Mesodermal cell (in vitro differentiated cells): ENCODE measurements around the gene PCDH19. TPM values are rescaled to one million over a fixed set of nuclear protein-coding genes. Genes with fewer than 3 reads are reported as not detected.
"Not testable (repeated sequence)": the region's sequence is repeated elsewhere in the genome, so short reads cannot be mapped to it uniquely, and the experiment has no call there.

Source experiments
- H3K27ac ChIP-seq: 2 replicates; pipeline ENCODE4 v1.7.0; 2013; ENCODE audit warnings: mild to moderate bottlenecking, low read depth, low read length, moderate library complexity; ENCODE audit not compliant: severe bottlenecking
- H3K36me3 ChIP-seq: 2 replicates; pipeline ENCODE4 v1.7.1; 2013; ENCODE audit warnings: mild to moderate bottlenecking, low read length, moderate library complexity; ENCODE audit not compliant: control insufficient read depth, insufficient read depth
- H3K4me1 ChIP-seq: one replicate; pipeline ENCODE4 v1.7.1; 2013; ENCODE audit warnings: mild to moderate bottlenecking, low read length; ENCODE audit not compliant: insufficient read depth, control insufficient read depth, poor library complexity, severe bottlenecking
- H3K4me3 ChIP-seq: 2 replicates; pipeline ENCODE4 v1.7.0; 2013; ENCODE audit warnings: low read length, control low read depth, mild to moderate bottlenecking; ENCODE audit not compliant: insufficient read depth, poor library complexity, severe bottlenecking; ENCODE audit errors: extremely low read depth
- H3K9me3 ChIP-seq: 2 replicates; pipeline ENCODE4 v1.7.1; 2013; ENCODE audit warnings: mild to moderate bottlenecking, low read length, moderate library complexity; ENCODE audit not compliant: control insufficient read depth
- WGBS, 2 experiments: methylation state at CpG; one replicate each; pipeline ENCODE4 v1.1.5; 2013; ENCODE audit warnings: missing lambda C conversion rate in 2 of 2; ENCODE audit not compliant: insufficient coverage in 2 of 2; 5-methylcytosine and 5-hydroxymethylcytosine counted together
- polyA plus RNA-seq, 2 experiments: library from polyadenylated mRNA; stranded (reverse); fragments of 50-300 nt; gene quantifications; one replicate each; pipeline ENCODE4 v1.2.3, GENCODE V29; 2013

PCDH19 gene
- polyA plus RNA-seq (2013, experiment 1 of 2) = 6.0 TPM
- 5.1 TPM for polyA plus RNA-seq (2013, experiment 2 of 2)

GRCh38 chrX:100409610-100410590 is at the start of gene PCDH19:
PCDH19 (minus strand) TSS chrX:100410273; CDS start chrX:100408597, 1,676 bp downstream.
- no peak within 1 kb of the TSS for H3K27ac ChIP-seq
- no peaks in the 10 kb centered on the region for H3K9me3 ChIP-seq
- peak within 1 kb of the TSS; percentile 37 for H3K4me3 ChIP-seq
- peaks cover 7% of the 10 kb centered on the region for H3K4me1 ChIP-seq
- H3K36me3 ChIP-seq = no peaks in the 10 kb centered on the region
- 1% methylated on average over 24 of the region's 91 CpGs; no CpG with 5 or more reads in 1 of the 2 experiments for WGBS, 2 experiments

- 85 to 89% methylated on average over 8 to 9 of the region's 15 CpGs for whole genome bisulfite sequencing, 2 experiments
Measured at GRCh38 chrX:100449696-100450608, 39.9 kb upstream of the PCDH19 start.

GRCh38 chrX:100447655-100448397 is 37.8 kb upstream of the PCDH19 start:
- no CpG with 5 or more reads among the region's 6 CpGs for WGBS, 2 experiments
- H3K9me3 ChIP-seq = no peaks in the 10 kb centered on the region
- H3K4me1 ChIP-seq = peaks cover 5% of the 10 kb centered on the region
- H3K4me3 ChIP-seq = peak overlapping the region; percentile 18
- no peak overlapping the region for H3K27ac ChIP-seq
- no peaks in the 10 kb centered on the region for H3K36me3 ChIP-seq

More at GRCh38 chrX:100449696-100450608, 39.9 kb upstream of the PCDH19 start:
- Histone ChIP-seq H3K4me3 (no peak overlapping the region), H3K36me3 (no peaks in the 10 kb centered on the region), H3K4me1 (peaks cover 5% of the 10 kb centered on the region), H3K9me3 (no peaks in the 10 kb centered on the region), H3K27ac (no peak overlapping the region)

GRCh38 chrX:100445593-100445992 is 35.5 kb upstream of the PCDH19 start:
- no peak overlapping the region for H3K27ac ChIP-seq

GRCh38 chrX:100441321-100441720 is 31.2 kb upstream of the PCDH19 start:
- 80% methylated on average over 1 of the region's 7 CpGs; no CpG with 5 or more reads in 1 of the 2 experiments for WGBS, 2 experiments
- H3K4me1 ChIP-seq, H3K27ac ChIP-seq, H3K9me3 ChIP-seq, H3K4me3 ChIP-seq, H3K36me3 ChIP-seq: not testable (repeated sequence)

More at GRCh38 chrX:100445593-100445992, 35.5 kb upstream of the PCDH19 start:
- H3K9me3 ChIP-seq = no peaks in the 10 kb centered on the region
- no peaks in the 10 kb centered on the region for H3K36me3 ChIP-seq
- H3K4me1 ChIP-seq = peaks cover 5% of the 10 kb centered on the region
- no peak overlapping the region for H3K4me3 ChIP-seq

GRCh38 chrX:100440006-100440405 is 29.9 kb upstream of the PCDH19 start:
- no peak overlapping the region for H3K27ac ChIP-seq
- H3K9me3 ChIP-seq = no peaks in the 10 kb centered on the region
- no CpG with 5 or more reads among the region's 2 CpGs for WGBS, 2 experiments
- no peaks in the 10 kb centered on the region for H3K4me1 ChIP-seq
- H3K36me3 ChIP-seq = no peaks in the 10 kb centered on the region
- H3K4me3 ChIP-seq = no peak overlapping the region

- no peak overlapping the region for H3K4me3 ChIP-seq
- no peaks in the 10 kb centered on the region for H3K9me3 ChIP-seq
- H3K27ac ChIP-seq = no peak overlapping the region
- H3K4me1 ChIP-seq = no peaks in the 10 kb centered on the region
- H3K36me3 ChIP-seq = no peaks in the 10 kb centered on the region
Measured at GRCh38 chrX:100435726-100436125, 25.7 kb upstream of the PCDH19 start.

- Histone ChIP-seq H3K27ac (no peak overlapping the region), H3K4me1 (no peaks in the 10 kb centered on the region), H3K36me3 (no peaks in the 10 kb centered on the region), H3K4me3 (no peak overlapping the region), H3K9me3 (no peaks in the 10 kb centered on the region)
- 56% methylated on average over 1 of the region's 4 CpGs; no CpG with 5 or more reads in 1 of the 2 experiments for WGBS, 2 experiments
Measured at GRCh38 chrX:100424012-100424411, 13.9 kb upstream of the PCDH19 start.

- no CpG with 5 or more reads among the region's 2 CpGs for WGBS, 2 experiments
- Histone ChIP-seq H3K27ac (no peak overlapping the region), H3K9me3 (no peaks in the 10 kb centered on the region), H3K36me3 (no peaks in the 10 kb centered on the region), H3K4me3 (no peak overlapping the region), H3K4me1 (peaks cover 12% of the 10 kb centered on the region)
Measured at GRCh38 chrX:100418556-100418955, 8.5 kb upstream of the PCDH19 start.

- Histone ChIP-seq H3K27ac (peak overlapping the region; percentile 16), H3K4me1 (peaks cover 12% of the 10 kb centered on the region), H3K4me3 (no peak overlapping the region), H3K9me3 (no peaks in the 10 kb centered on the region), H3K36me3 (no peaks in the 10 kb centered on the region)
- WGBS, 2 experiments = no CpG with 5 or more reads among the region's 3 CpGs
Measured at GRCh38 chrX:100417681-100418080, 7.6 kb upstream of the PCDH19 start.
